Glomerular endothelial cell (primary cell): Measurements from ENCODE around the gene OPA3. TPM values are rescaled to one million over a fixed set of nuclear protein-coding genes. Genes with fewer than 3 reads are reported as not detected.

ENCODE experiments used
- DNase-seq: peaks from one replicate; pipeline ENCODE4 v3.0.0-alpha.2; 2011; ENCODE audit warnings: low read depth, low spot score; ENCODE audit errors: extremely low read depth
- total RNA-seq: library from RNA; depleted of rRNA; stranded (reverse); fragments of >200 nt; gene quantifications from 2 replicates; pipeline ENCODE4 v1.2.3, GENCODE V29; 2015

The OPA3 gene
- total RNA-seq, 1 donor from 2014 or later, result 16.6 TPM

GRCh38 chr19:45598267-45599001, 13.8 kb upstream of the OPA3 start:
- DNase-seq, result no peak

- no peak for DNase-seq
Observed at GRCh38 chr19:45597425-45598111, 13.0 kb upstream of the OPA3 start.

- DNase-seq, result no peak
Observed at GRCh38 chr19:45595814-45596213, 11.2 kb upstream of the OPA3 start.

GRCh38 chr19:45593520-45593919, 8.9 kb upstream of the OPA3 start:
- DNase-seq, result no peak

GRCh38 chr19:45592366-45592765, 7.8 kb upstream of the OPA3 start:
- no peak for DNase-seq

GRCh38 chr19:45591638-45592005, 7.0 kb upstream of the OPA3 start:
- DNase-seq, result no peak

GRCh38 chr19:45591004-45591637, 6.5 kb upstream of the OPA3 start:
- no peak for DNase-seq

GRCh38 chr19:45590300-45591003, 5.8 kb upstream of the OPA3 start:
- no peak for DNase-seq

GRCh38 chr19:45589768-45590167, 5.2 kb upstream of the OPA3 start:
- DNase-seq, result no peak

- DNase-seq, result no peak
Observed at GRCh38 chr19:45587873-45588272, 3.3 kb upstream of the OPA3 start.

- DNase-seq, result no peak
Observed at GRCh38 chr19:45585158-45585577, 566 bp upstream of the OPA3 start.

GRCh38 chr19:45581576-45581975, 3.0 kb downstream of the OPA3 start:
- DNase-seq, result no peak

GRCh38 chr19:45578861-45579260, 5.7 kb downstream of the OPA3 start:
- no peak for DNase-seq

GRCh38 chr19:45577111-45577905, 7.3 kb downstream of the OPA3 start:
- no peak for DNase-seq

- DNase-seq, result no peak
Observed at GRCh38 chr19:45576682-45577081, 7.9 kb downstream of the OPA3 start.

GRCh38 chr19:45575216-45575615, 9.4 kb downstream of the OPA3 start:
- DNase-seq, result no peak

- no peak for DNase-seq
Observed at GRCh38 chr19:45574526-45574925, 10.1 kb downstream of the OPA3 start.

- DNase-seq, result no peak
Observed at GRCh38 chr19:45571457-45572220, 13.0 kb downstream of the OPA3 start.

- no peak for DNase-seq
Observed at GRCh38 chr19:45569619-45570421, 14.8 kb downstream of the OPA3 start.
